Measurements from ENCODE around the gene ZNF350. TPM values are rescaled to one million over a fixed set of nuclear protein-coding genes. Genes with fewer than 3 reads are reported as not detected.
A peak's percentile ranks its signal among the peaks of the same experiment; 100 is the strongest.
"Not testable (repeated sequence)": the region's sequence is repeated elsewhere in the genome, so short reads cannot be mapped to it uniquely, and the experiment has no call there.

Gene ZNF350
- polyA plus RNA-seq: 18.9 TPM

DNA sequence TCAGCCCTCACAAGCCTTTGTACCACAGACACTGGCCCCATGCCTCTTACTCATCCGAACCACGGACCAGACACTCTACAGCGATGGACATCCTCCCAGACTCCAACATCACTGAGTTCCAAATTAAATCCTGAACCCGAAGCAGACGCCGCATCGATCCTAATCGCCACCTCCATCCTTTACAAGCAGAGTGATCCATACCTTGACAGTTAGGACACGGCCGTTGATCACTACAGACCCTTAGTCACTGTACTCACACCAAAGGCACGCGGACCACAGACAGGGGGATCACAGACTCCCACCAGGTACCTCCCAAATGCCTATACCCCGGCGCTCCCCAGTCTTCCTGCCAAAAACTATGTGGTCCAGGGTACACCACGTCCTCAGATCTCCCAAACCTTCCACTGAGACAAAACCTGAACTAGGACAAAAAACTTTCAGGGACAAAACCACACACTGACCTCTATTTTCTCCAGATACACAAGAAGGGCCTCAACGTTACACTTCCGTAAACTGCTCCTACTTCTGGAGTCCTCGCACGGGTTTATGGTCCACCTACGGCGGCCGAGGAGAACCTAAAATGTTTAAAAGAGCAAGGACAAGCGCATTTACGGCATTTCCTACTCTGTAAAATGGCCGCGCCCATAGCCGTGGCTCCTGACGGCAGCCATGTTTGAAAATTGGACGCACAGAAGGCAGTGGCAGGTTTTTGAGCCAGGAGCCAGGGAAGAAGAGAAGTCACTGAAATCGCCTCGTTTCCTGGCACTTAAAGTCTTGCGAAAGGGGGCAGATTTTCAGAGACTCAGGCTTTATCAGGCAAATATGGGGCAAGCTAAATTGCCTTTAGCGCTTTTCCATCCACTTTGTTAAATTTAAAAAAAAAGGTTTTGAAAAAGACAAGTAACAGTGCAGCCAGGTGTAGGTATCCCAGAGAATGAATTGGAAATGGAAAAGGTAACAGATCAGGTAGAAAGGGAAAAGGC, at the start of gene ZNF350:
Gene ZNF350 (minus strand): TSS at position 532 of the 983 bp plus-strand sequence. CDS start 12,480 bp downstream, outside the sequence.
- Mint-ChIP-seq H3K27me3 (no peaks in the 10 kb centered on the region), H3K4me3 (peak within 1 kb of the TSS; percentile 93 to 100 (median 98)), H3K27ac (peak within 1 kb of the TSS; percentile 72 to 98 (median 97)), H3K36me3 (peaks cover 18% of the 10 kb centered on the region), H3K9me3 (peaks cover 4 to 40% (median 35%) of the 10 kb centered on the region in 3 donors), H3K4me1 (peaks cover 6 to 12% (median 12%) of the 10 kb centered on the region in 3 donors)

DNA sequence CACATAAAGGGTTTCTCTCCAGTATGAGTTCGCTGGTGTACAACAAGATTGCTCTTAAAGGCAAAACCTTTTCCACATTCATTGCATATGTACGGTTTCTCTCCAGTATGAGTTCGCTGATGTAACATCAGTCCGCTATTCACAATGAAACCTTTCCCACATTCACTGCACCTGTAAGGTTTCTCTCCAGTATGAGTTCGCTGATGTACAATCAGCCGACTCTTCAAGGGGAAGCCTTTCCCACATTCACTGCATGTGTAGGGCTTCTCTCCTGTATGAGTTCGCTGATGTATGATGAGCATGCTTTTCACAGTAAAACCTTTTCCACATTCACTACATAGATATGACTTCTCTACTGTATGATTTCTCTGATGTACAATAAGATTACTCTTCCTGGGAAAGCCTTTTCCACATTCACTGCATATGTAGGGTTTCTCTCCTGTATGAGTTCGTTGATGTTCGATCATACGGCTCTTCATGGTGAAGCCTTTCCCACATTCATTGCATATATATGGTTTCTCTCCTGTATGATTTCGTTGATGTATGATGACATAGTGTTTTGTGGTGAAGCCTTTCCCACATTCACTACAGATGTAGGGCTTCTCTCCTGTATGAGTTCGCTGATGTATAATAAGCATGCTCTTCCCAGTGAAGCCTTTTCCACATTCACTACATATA, 47.5 kb upstream of the ZNF350 start:
- Mint-ChIP-seq H3K9me3 (peaks cover 12 to 37% (median 31%) of the 10 kb centered on the region in 3 donors), H3K27me3 (no peaks in the 10 kb centered on the region), H3K4me3 (no peak overlapping the region), H3K36me3 (peaks cover 36% of the 10 kb centered on the region), H3K4me1 (peaks cover 0 to 2% (median 0%) of the 10 kb centered on the region in 3 donors), H3K27ac (no peak overlapping the region)

DNA sequence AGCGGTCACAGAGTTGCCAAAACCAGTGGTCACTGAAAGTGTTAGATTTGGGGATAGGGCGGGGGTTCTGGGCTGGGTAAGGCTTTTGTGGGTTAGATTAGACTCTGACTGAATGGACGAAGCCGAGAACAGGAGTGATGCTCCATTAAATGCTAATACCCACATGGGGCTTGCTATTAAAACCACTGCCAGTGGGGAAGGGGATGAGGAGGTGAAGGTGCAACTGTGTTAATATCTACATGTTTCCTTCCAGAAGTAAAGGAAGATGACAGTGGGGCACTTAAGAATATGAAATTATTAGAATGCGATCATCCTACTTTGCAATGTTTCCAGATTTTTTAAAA, 42.1 kb upstream of the ZNF350 start:
- Mint-ChIP-seq H3K36me3 (peaks cover 23% of the 10 kb centered on the region), H3K27ac (peak overlapping the region; percentile 96 to 98 (median 97)), H3K4me3 (peak overlapping the region; percentile 93 to 98 (median 96)), H3K4me1 (peaks cover 9 to 16% (median 9%) of the 10 kb centered on the region in 3 donors), H3K27me3 (no peaks in the 10 kb centered on the region), H3K9me3 (peaks cover 5 to 24% (median 17%) of the 10 kb centered on the region in 3 donors)

DNA sequence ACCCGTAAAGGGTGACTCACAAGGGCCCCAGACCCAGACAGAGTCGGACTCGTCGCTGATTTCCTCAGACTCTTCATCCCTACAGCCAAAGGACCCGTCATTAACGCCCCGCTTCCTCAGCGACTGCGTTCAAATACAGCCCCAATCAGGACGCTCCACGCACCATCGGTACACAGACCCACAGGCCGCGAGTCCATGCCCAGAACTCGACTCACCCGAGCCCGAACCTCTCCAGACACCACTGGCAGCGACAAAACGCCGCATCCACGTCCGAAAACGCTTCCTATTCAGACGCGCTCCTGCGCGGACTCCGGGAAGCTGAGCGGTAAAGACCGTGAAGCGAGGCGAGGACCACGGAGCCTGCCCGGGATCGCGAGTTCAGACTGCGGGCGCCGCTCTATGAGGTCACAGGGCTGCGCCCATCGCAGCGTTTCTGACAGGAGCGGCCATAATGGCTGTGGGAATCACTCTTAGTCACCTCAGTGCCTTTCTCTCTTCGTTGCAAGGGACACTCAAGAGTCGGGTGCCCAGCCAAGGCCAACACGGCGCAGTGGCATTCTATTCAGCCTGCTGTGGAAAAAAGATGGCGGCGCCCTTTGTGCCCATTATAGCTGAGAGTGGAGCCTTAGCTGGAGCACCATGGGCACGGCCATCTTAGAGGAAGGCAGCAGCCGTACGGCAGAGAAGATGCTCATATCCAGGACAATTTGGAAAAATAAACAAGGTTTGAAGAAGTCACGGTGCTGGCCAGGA, 41.6 kb upstream of the ZNF350 start, which contains the start of gene ZNF614:
Gene ZNF614 (minus strand): TSS at position 353 of the 753 bp plus-strand sequence. CDS start 2,634 bp downstream, outside the sequence.
- Mint-ChIP-seq H3K4me3 (peak within 1 kb of the TSS; percentile 93 to 98 (median 96)), H3K36me3 (peaks cover 28% of the 10 kb centered on the region), H3K4me1 (peaks cover 9 to 16% (median 9%) of the 10 kb centered on the region in 3 donors), H3K9me3 (peaks cover 5 to 24% (median 21%) of the 10 kb centered on the region in 3 donors), H3K27me3 (no peaks in the 10 kb centered on the region), H3K27ac (peak within 1 kb of the TSS; percentile 96 to 98 (median 97))

DNA sequence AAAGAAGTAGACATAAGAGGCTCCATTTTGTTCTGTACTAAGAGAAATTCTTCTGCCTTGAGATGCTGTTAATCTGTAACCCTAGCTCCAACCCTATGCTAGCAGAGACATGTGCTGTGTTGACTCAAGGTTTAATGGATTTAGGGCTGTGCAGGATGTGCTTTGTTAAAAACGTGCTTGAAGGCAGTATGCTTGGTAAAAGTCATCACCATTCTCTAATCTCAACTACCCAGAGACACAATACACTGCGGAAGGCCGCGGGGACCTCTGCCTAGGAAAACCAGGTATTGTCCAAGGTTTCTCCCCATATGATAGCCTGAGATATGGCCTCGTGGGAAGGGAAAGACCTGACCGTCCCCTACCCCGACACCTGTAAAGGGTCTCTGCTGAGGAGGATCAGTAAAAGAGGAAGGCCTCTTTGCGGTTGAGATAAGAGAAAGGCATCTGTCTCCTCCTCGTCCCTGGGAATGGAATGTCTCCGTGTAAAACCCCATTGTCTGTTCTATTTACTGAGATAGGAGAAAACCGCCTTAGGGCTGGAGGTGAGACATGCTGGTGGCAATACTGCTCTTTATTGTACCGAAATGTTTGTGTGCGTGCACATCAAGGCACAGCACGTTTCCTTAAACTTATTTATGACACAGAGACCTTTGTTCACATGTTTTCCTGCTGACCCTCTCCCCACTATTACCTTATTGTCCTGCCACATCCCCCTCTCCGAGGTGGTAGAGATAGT, 39.8 kb upstream of the ZNF350 start:
- Mint-ChIP-seq H3K4me1 (peaks cover 9 to 16% (median 11%) of the 10 kb centered on the region in 3 donors), H3K9me3 (peaks cover 8 to 30% (median 19%) of the 10 kb centered on the region in 3 donors), H3K27ac (peak overlapping the region in 2 of 3 donors; percentile 14 to 96), H3K4me3 (peak overlapping the region in 2 of 4 donors; percentile 68 to 93), H3K36me3 (peaks cover 33% of the 10 kb centered on the region)
- H3K27me3 Mint-ChIP-seq: not testable (repeated sequence)

DNA sequence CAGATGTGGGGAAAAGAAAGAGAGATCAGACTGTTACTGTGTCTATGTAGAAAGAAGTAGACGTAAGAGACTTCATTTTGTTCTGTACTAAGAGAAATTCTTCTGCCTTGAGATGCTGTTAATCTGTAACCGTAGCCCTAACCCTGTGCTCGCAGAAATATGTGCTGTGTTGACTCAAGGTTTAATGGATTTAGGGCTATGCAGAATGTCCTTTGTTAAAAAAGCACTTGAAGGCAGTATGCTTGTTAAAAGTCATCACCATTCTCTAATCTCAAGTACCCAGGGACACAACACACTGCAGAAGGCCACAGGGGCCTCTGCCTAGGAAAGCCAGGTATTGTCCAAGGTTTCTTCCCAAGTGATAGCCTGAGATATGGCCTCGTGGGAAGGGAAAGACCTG, 37.8 kb upstream of the ZNF350 start:
- peaks cover 46% of the 10 kb centered on the region for H3K36me3 Mint-ChIP-seq
- H3K9me3 Mint-ChIP-seq: peaks cover 15 to 38% (median 29%) of the 10 kb centered on the region in 3 donors
- not testable (repeated sequence) for H3K27me3 Mint-ChIP-seq, H3K27ac Mint-ChIP-seq
- peak overlapping the region in 2 of 4 donors; percentile 47 to 55 for H3K4me3 Mint-ChIP-seq
- peaks cover 9 to 16% (median 11%) of the 10 kb centered on the region in 3 donors for H3K4me1 Mint-ChIP-seq

DNA sequence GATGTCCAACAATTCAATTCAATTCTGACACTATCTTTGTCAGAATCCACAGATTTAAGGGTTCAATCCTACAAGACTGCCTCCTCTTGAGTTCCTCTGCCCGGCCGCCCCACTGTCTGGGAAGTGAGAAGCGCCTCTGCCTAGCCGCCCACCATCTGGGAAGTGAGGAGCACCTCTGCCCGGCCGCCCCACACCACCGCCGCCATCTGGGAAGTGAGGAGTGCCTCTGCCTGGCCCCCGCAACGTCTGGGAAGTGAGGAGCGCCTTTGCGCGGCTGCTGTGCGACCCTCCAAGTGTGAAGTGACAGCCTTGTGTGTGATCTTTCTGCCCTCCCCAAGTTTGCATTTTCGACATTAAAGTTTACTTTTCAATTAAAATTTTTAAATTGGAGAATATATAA, 35.6 kb upstream of the ZNF350 start:
- H3K9me3 Mint-ChIP-seq: peaks cover 23 to 44% (median 32%) of the 10 kb centered on the region in 3 donors
- H3K27me3 Mint-ChIP-seq: no peaks in the 10 kb centered on the region
- H3K27ac Mint-ChIP-seq: peak overlapping the region in 1 of 3 donors; percentile 78
- peaks cover 1 to 5% (median 4%) of the 10 kb centered on the region in 3 donors for H3K4me1 Mint-ChIP-seq
- peak overlapping the region in 1 of 4 donors; percentile 48 for H3K4me3 Mint-ChIP-seq
- peaks cover 54% of the 10 kb centered on the region for H3K36me3 Mint-ChIP-seq

DNA sequence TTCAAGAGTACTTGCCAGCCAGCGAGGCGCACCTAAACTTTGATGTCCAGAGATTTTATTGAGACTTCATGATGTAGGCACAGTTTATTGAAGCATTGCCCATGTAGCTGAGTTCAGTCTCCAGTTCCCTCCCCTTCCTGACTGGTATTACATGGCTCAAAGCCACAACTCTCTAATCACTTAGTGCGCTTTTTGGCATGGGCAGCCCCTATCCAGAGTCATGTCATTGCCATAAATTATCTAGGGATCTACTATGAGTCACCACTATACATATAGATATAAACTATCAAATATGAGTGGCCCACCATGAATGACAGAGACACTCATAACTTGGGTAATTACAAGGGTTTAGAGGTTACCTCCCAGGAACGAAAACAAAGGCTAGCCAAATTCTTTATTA, 33.9 kb upstream of the ZNF350 start:
- Mint-ChIP-seq H3K36me3 (peaks cover 60% of the 10 kb centered on the region), H3K4me1 (peaks cover 0 to 2% (median 0%) of the 10 kb centered on the region in 3 donors), H3K4me3 (peak overlapping the region in 1 of 4 donors; percentile 35), H3K9me3 (peaks cover 31 to 43% (median 40%) of the 10 kb centered on the region in 3 donors), H3K27ac (no peak overlapping the region), H3K27me3 (no peaks in the 10 kb centered on the region)

DNA sequence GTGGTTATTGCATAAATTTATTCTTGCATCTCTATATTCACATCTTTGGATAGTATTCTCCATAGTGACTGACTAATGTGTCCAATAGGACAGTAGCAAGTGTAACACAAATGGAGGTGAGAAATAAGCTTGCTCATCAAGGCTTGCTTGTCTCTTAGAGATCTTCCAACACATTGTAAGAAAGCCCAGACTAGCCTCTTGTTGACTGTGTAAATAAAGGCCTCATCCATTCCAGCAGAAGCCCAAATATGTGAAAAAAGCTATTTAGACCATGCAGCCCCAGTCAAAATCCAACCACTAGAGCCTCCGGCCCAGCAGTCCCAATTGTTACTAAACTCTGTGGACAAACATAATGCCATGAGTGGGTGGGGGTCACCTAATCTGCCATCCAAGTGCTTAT, 24.0 kb upstream of the ZNF350 start:
- H3K36me3 Mint-ChIP-seq: peaks cover 18% of the 10 kb centered on the region

DNA sequence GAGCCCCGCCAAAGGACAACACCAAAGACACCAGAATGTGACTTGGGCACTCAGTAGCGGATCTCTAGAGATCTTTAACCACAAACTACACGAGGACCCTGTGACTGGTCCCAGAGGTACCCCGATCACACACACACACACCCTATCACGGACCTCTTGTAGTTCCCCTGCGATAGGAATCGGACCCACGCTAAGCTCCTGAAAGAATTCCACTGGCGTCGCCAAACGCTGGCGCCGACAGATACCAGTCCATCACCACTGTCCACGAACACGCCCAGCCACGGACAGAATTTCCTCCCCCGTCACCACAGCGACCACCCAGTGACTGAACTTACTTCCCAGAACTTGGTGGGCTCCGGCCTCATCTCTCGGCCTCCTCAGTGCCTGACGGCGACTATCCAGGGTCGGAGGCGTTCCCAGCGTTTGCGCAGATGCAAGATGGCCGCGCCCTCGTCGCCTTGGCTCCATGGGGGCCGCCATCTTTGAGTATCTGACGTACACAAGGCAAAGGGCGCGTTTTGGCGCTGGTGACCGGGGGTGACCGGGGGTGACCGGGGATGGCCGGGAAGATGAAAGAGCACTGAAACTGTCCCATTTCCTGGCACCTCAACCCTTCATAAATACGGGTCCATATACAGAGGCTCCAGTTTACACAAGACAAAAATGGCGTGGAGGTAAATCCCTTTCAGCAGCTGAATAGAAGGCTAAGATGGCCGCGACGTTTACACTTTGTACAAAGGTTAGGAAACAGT, 21.3 kb upstream of the ZNF350 start, which contains the start of gene ZNF615:
Gene ZNF615 (minus strand): TSS at position 406 of the 752 bp plus-strand sequence. CDS start 4,500 bp downstream, outside the sequence.
- Mint-ChIP-seq H3K36me3 (peaks cover 18% of the 10 kb centered on the region), H3K9me3 (peaks cover 6 to 28% (median 16%) of the 10 kb centered on the region in 3 donors)

More for the DNA sequence above, 24.0 kb upstream of the ZNF350 start:
- Mint-ChIP-seq H3K27me3 (no peaks in the 10 kb centered on the region), H3K9me3 (peaks cover 7 to 28% (median 12%) of the 10 kb centered on the region in 3 donors), H3K4me1 (peaks cover 9 to 12% (median 12%) of the 10 kb centered on the region in 3 donors), H3K27ac (no peak overlapping the region), H3K4me3 (peak overlapping the region in 2 of 4 donors; percentile 14 to 72)

DNA sequence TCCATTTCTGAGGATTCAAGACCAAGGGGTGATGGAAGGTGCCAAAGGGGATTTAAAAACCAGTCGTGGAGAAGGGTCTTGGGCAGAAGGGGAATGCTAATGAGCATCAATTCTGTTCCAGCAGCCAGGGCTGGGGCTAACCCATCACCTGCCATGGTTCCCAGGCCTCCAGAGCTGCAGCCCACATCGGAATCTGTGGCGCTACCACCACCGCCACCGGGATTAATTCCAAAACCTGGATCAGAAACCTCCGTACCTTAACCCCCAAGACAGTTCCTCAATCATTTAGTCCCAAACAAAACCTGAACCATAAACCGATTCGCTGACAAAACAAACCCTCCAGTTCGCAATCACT, 20.8 kb upstream of the ZNF350 start:
- Mint-ChIP-seq H3K4me3 (peak overlapping the region; percentile 92 to 100 (median 98)), H3K9me3 (peaks cover 6 to 23% (median 18%) of the 10 kb centered on the region in 3 donors), H3K27me3 (no peaks in the 10 kb centered on the region), H3K36me3 (peaks cover 15% of the 10 kb centered on the region), H3K27ac (peak overlapping the region; percentile 63 to 97 (median 95)), H3K4me1 (peaks cover 9 to 13% (median 12%) of the 10 kb centered on the region in 3 donors)

More for the DNA sequence above, 21.3 kb upstream of the ZNF350 start, which contains the start of gene ZNF615:
- H3K27me3 Mint-ChIP-seq: no peaks in the 10 kb centered on the region
- peak within 1 kb of the TSS; percentile 92 to 100 (median 98) for H3K4me3 Mint-ChIP-seq
- H3K27ac Mint-ChIP-seq: peak within 1 kb of the TSS; percentile 63 to 97 (median 95)
- peaks cover 9 to 13% (median 12%) of the 10 kb centered on the region in 3 donors for H3K4me1 Mint-ChIP-seq

DNA sequence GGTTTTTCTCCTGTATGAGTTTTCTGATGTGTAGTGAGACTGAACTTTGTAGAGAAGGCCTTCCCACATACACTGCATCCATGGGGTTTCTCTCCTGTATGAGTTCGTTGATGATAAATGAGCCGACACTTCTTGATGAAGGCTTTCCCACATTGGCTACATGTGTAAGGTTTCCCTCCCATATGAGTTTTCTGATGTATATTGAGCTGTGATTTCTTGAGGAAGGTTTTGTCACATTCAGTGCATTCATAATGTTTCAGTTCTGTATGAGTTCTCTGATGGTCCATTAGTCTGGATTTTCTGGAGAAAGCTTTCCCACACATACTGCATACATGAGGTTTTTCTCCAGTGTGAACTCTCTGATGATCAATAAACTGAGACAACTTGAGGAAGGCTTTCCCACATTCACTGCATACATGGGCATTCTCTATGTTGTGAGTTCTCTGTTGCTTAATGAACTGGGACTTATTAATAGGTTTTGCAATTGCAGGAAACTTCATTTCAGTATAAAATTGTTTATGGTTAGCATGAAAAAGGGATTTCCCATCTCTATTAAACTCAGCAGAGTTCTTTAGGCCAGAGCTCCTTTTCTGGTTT, 7.5 kb upstream of the ZNF350 start:
- Mint-ChIP-seq H3K36me3 (peaks cover 29% of the 10 kb centered on the region), H3K27me3 (no peaks in the 10 kb centered on the region), H3K27ac (no peak overlapping the region), H3K4me3 (no peak overlapping the region), H3K4me1 (peaks cover 0 to 2% (median 0%) of the 10 kb centered on the region in 3 donors), H3K9me3 (peaks cover 20 to 47% (median 45%) of the 10 kb centered on the region in 3 donors)

Data from IgD-negative memory B cell (primary cell).